Loucy (cell line): Measurements from ENCODE around the gene ADAMTS14.

Source experiments
- H2AFZ ChIP-seq: fragments of 200-600 bp; sonication (generic); 2 replicates; pipeline ENCODE4 v1.6.0; 2016; ENCODE audit warnings: antibody characterized with exemption, mild to moderate bottlenecking, low read length, moderate library complexity
- H3F3A ChIP-seq: fragments of 200-600 bp; 2 replicates; pipeline ENCODE4 v1.6.0; 2016; ENCODE audit warnings: antibody characterized with exemption, low read depth, mild to moderate bottlenecking
- H3K27me3 ChIP-seq: fragments of 200-600 bp; sonication (generic); 2 replicates; pipeline ENCODE4 v1.6.1; 2014; ENCODE audit warnings: low read length, mild to moderate bottlenecking; ENCODE audit not compliant: insufficient read depth, poor library complexity, severe bottlenecking
- H3K36me3 ChIP-seq: fragments of 200-600 bp; sonication (generic); 2 replicates; pipeline ENCODE4 v1.6.1; 2016; ENCODE audit warnings: low read length; ENCODE audit not compliant: insufficient read depth
- H3K4me1 ChIP-seq: fragments of 200-600 bp; sonication (generic); 2 replicates; pipeline ENCODE4 v1.5.1; 2014; ENCODE audit warnings: low read length, mild to moderate bottlenecking; ENCODE audit not compliant: insufficient read depth, poor library complexity, severe bottlenecking
- H3K4me2 ChIP-seq: fragments of 200-600 bp; sonication (generic); 2 replicates; pipeline ENCODE4 v1.6.0; 2014; ENCODE audit warnings: antibody characterized with exemption, low read length, low read depth, mild to moderate bottlenecking; ENCODE audit not compliant: poor library complexity, severe bottlenecking
- H3K4me3 ChIP-seq: fragments of 200-600 bp; sonication (generic); 2 replicates; pipeline ENCODE4 v1.5.1; 2014; ENCODE audit warnings: low read length, mild to moderate bottlenecking, mixed read lengths; ENCODE audit not compliant: poor library complexity, severe bottlenecking
- H3K79me2 ChIP-seq: fragments of 200-600 bp; sonication (generic); 2 replicates; pipeline ENCODE4 v1.6.1; 2014; ENCODE audit warnings: low read length; ENCODE audit not compliant: insufficient read depth
- H3K9ac ChIP-seq: fragments of 200-600 bp; sonication (generic); 2 replicates; pipeline ENCODE4 v1.6.0; 2014; ENCODE audit warnings: mild to moderate bottlenecking, low read depth, low read length, moderate library complexity; ENCODE audit not compliant: poor library complexity, severe bottlenecking
- H3K9me2 ChIP-seq: fragments of 200-600 bp; sonication (generic); replicated peaks from 2 replicates; pipeline ENCODE4 v1.6.1; 2016; ENCODE audit warnings: low read depth, low read length, mixed read lengths
- H3K9me3 ChIP-seq: fragments of 200-600 bp; sonication (generic); 2 replicates; pipeline ENCODE4 v1.6.1; 2014; ENCODE audit warnings: mild to moderate bottlenecking, antibody characterized with exemption, low read length, low read depth; ENCODE audit not compliant: insufficient read depth
- H4K20me1 ChIP-seq: fragments of 200-600 bp; sonication (generic); 2 replicates; pipeline ENCODE4 v1.6.0; 2014; ENCODE audit warnings: antibody characterized with exemption, low read length, mild to moderate bottlenecking; ENCODE audit not compliant: insufficient read depth, poor library complexity, severe bottlenecking
- EZH2phosphoT487 ChIP-seq: fragments of 200-600 bp; IDR thresholded peaks from 2 replicates; pipeline ENCODE4 v1.6.1; 2018; ENCODE audit warnings: antibody characterized with exemption, mild to moderate bottlenecking, moderate library complexity, borderline replicate concordance
- TF ChIP-seq, protein P1 (sequence below): fragments of 200-600 bp; sonication (generic); conservative IDR thresholded peaks from 2 replicates; pipeline ENCODE4 v1.5.1; 2014; ENCODE audit warnings: mild to moderate bottlenecking, antibody characterized with exemption, low read length

The ADAMTS14 gene

DNA sequence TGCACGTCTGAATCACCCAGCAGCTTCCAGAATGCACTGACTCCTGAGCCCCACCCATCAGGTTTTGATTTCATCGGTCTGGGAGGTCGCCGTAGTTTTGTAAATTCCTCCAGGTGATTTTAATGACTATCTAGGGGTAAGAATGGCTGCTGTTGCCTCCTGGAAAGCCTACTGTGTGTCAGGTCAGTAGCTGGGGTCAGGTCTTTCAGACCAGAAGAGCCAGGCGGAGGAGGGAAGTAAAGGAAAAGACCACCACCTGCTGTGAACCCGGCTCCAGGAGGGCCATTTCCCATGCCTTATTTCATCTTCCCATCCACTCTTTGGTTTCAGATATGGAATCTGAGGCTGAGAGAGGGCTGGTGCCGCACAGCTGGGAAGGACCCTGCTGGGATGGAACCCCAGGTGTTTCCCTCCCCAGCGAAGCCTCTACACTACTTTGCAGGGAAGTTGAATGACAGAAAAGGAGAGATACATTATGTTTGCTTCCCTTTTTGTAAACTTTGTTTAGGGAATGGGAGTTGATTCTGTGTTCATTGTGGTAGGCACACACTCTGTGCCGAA lies 19.8 kb downstream of the ADAMTS14 start:
- Histone ChIP-seq H3K36me3 (no peaks in the 10 kb centered on the region), H3F3A (no peaks in the 10 kb centered on the region), H3K9me2 (no peaks in the 10 kb centered on the region), H3K27me3 (no peaks in the 10 kb centered on the region), H3K9ac (no peak overlapping the region), H3K9me3 (no peaks in the 10 kb centered on the region), H3K4me1 (no peaks in the 10 kb centered on the region), H4K20me1 (no peaks in the 10 kb centered on the region), H3K79me2 (no peaks in the 10 kb centered on the region), H3K4me3 (no peak overlapping the region), H3K4me2 (no peak overlapping the region), H2AFZ (no peak overlapping the region)
- no peak for TF ChIP-seq EZH2phosphoT487
- TF ChIP-seq, protein P1, sequence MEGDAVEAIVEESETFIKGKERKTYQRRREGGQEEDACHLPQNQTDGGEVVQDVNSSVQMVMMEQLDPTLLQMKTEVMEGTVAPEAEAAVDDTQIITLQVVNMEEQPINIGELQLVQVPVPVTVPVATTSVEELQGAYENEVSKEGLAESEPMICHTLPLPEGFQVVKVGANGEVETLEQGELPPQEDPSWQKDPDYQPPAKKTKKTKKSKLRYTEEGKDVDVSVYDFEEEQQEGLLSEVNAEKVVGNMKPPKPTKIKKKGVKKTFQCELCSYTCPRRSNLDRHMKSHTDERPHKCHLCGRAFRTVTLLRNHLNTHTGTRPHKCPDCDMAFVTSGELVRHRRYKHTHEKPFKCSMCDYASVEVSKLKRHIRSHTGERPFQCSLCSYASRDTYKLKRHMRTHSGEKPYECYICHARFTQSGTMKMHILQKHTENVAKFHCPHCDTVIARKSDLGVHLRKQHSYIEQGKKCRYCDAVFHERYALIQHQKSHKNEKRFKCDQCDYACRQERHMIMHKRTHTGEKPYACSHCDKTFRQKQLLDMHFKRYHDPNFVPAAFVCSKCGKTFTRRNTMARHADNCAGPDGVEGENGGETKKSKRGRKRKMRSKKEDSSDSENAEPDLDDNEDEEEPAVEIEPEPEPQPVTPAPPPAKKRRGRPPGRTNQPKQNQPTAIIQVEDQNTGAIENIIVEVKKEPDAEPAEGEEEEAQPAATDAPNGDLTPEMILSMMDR = no peak

DNA sequence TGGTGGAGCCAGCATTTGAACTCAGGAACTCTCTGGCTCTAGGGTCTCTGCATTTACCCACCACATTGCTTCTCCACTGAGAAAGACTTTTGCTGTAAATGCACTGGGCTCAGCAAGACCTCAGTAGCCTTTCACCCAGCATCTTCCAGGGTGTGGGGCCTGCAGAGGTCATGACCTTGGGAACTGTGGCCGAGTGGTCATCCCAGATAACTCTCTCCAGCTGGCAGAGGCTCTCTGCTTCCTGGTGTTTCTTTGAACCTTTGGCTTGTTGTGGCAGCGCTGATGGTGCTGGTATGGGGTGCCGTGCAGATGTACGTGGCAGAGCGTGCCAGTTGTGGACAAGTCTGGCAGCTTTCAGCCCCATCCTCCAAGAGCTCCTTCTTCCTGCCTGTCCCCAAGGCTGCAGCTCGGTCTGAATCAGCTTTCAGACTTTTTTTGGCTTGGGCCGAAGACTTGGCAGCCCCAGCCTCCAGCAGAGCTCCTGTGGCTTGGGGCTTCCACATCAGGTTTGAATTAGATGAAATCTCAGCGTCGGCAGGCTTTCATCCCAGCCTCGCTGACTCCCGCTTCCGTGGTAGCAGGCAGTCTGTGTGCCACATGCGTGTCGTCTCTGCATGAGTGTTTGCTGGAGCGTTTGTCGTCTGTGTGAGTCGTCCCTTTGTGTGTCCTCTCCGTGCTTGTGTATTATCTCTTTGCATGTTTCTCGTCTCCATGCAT lies 21.5 kb downstream of the ADAMTS14 start:
- H3K4me2 ChIP-seq = no peak overlapping the region
- no peaks in the 10 kb centered on the region for H3K27me3 ChIP-seq
- no peaks in the 10 kb centered on the region for H3K36me3 ChIP-seq
- no peaks in the 10 kb centered on the region for H3F3A ChIP-seq
- H4K20me1 ChIP-seq = no peaks in the 10 kb centered on the region
- TF ChIP-seq, protein P1 = no peak
- TF ChIP-seq EZH2phosphoT487 = no peak
- H3K4me3 ChIP-seq = no peak overlapping the region
- no peaks in the 10 kb centered on the region for H3K9me2 ChIP-seq
- H3K79me2 ChIP-seq = no peaks in the 10 kb centered on the region
- H2AFZ ChIP-seq = no peak overlapping the region
- no peaks in the 10 kb centered on the region for H3K4me1 ChIP-seq
- H3K9me3 ChIP-seq = no peaks in the 10 kb centered on the region
- H3K9ac ChIP-seq = no peak overlapping the region

- Histone ChIP-seq H3K9me3 (no peaks in the 10 kb centered on the region), H3K79me2 (no peaks in the 10 kb centered on the region), H3K9ac (no peak overlapping the region), H3F3A (no peaks in the 10 kb centered on the region), H3K4me2 (no peak overlapping the region), H2AFZ (no peak overlapping the region), H3K9me2 (no peaks in the 10 kb centered on the region), H3K4me3 (no peak overlapping the region), H3K4me1 (no peaks in the 10 kb centered on the region), H4K20me1 (no peaks in the 10 kb centered on the region), H3K36me3 (no peaks in the 10 kb centered on the region), H3K27me3 (no peaks in the 10 kb centered on the region)
- no peak for TF ChIP-seq EZH2phosphoT487
- TF ChIP-seq, protein P1 = no peak
Observed at GRCh38 chr10:70694418-70695141, 22.3 kb downstream of the ADAMTS14 start.
